MM.1S (cell line): ENCODE measurements around the gene RNF208.

Experiments
- CTCF ChIP-seq: fragments of 300-600 bp; sonication (generic); IDR thresholded peaks from 2 replicates; pipeline ENCODE4 v1.5.1; 2016; ENCODE audit warnings: antibody characterized with exemption, low read length, mixed read lengths
- EZH2 ChIP-seq: fragments of 300-600 bp; sonication (generic); optimal IDR thresholded peaks from 2 replicates; pipeline ENCODE3; 2017; ENCODE audit warnings: low read depth, mild to moderate bottlenecking, antibody characterized with exemption, low read length, mixed read lengths
- EZH2phosphoT487 ChIP-seq: fragments of 300-600 bp; sonication (generic); IDR thresholded peaks from 2 replicates; pipeline ENCODE4 v1.6.1; 2018; ENCODE audit warnings: antibody characterized with exemption, low read length

DNA sequence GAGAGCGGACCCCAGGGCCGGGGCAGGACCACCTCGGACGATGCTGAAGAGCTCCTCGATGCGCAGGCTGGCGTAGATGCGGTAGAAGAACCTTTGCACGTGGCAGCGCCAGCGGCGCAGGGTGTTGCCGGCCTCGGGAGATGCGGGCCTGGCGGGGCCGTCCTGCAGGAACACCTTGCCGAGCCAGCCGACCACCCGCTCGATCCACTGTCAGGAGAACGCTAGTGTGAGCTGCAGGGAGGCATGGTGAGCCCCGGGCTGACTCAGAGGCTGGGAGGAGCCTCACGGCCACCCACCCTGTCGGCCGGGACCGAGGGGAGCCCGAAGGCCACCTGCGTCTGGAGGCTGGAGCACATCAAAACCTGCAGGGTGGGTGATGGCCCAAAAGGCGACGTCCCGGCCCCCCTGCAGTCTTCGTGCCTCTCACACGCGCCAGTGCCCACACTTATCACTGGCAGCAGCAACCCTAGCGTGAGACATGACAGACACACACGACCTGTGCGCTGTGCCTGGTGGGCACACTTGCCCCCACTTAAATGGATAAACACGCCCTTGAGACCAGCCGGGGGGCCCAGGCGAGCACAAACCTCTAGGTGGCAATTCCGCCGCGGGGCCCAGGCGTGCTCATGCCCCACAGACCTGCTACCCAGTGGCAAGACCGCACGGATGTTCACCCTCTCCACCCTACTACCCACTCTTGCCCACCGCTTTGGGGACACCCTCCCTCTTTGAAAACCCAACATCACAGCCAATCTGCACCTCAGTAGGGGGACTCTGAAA lies 37.0 kb downstream of the RNF208 start:
- TF ChIP-seq CTCF (no peak), EZH2phosphoT487 (no peak), EZH2 (no peak)
